ENCODE measurements around the gene RUNX1. TPM values are rescaled to one million over a fixed set of nuclear protein-coding genes. Genes with fewer than 3 reads are reported as not detected.

Gene RUNX1
- total RNA-seq, 2 donors from 2014 or later, result 112 to 136 TPM

DNA sequence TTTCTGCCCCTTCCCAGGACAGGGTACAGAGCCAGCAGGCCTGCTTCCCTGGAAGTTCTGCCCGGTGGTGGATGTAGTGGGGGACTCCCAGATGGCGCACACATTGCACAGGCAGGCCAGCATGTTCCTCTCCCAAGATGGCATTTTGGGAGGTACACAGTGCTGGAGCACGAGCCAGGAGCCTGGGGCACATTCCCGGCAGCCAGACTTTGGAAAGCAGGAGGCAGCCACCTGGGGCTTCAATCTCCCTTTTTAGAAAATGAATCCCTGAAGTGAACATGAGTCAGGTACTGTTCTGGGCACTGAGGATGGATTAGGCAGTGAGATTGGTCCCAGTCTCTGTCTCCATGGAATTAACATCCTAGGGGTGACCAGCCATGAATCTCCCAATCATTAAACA is 56.9 kb downstream of the RUNX1 start:
- no peak for ATAC-seq (replicated peaks)
- no peak overlapping the region for H3K4me3 Mint-ChIP-seq
- H3K4me1 Mint-ChIP-seq, result peaks cover 58% of the 10 kb centered on the region
- H3K27ac Mint-ChIP-seq, result no peak overlapping the region
- H3K36me3 Mint-ChIP-seq (ENCODE audit: low read depth), result peaks cover 10% of the 10 kb centered on the region
- no peaks in the 10 kb centered on the region for H3K27me3 Mint-ChIP-seq
- no peaks in the 10 kb centered on the region for H3K9me3 Mint-ChIP-seq

DNA sequence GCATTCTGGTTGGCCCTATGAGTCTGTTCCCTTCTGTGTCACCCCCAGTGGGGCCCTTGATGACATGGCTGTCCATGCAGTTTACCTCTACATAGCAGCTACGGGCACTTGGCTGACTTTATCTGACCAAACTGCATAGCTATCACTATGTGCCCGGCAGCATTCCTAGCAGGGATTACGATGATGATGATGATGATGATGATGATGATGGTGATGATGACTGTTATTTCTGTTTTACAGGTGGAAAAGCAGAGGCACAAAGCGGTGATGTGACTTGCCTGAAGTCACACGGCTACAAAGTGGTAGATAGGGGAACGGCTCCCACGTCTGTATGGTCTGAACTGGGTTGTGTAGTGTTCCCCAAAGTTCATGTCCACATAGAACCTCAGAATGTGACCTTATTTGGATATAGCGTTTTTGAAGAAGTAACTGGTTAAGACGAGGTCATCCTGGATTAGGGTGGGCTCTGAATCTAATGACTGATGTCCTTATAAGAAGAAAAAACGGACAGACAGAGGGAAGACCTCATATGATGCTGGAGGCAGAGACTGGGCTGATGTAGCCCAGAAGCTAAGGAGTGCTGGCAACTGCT is 57.6 kb downstream of the RUNX1 start:
- Mint-ChIP-seq H3K27me3 (no peaks in the 10 kb centered on the region), H3K4me3 (peak overlapping the region; percentile 81), H3K4me1 (peaks cover 56% of the 10 kb centered on the region), H3K9me3 (no peaks in the 10 kb centered on the region), H3K27ac (peak overlapping the region; percentile 93), H3K36me3 (ENCODE audit: low read depth) (peaks cover 12% of the 10 kb centered on the region)
- no peak for ATAC-seq (replicated peaks)

DNA sequence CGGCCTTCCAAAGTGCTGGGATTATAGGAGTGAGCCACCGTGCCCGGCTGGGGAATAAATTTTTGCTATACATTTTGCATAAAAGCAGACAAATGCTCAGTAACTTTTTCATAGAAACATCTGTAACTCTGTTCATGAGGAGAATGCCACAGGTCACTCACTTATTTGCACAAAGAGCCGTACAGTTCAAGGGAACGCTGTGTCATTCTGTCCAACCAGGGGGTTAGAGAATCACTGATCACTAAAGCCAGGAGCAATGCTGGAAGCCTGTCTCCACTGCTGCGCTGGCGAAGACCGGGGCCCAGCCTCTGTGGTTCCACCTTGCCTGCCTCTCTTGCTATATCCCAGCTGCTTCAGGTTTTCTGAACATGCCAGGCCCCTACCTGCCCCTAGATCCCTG is 58.3 kb downstream of the RUNX1 start:
- Mint-ChIP-seq H3K27ac (peak overlapping the region; percentile 93), H3K4me3 (peak overlapping the region; percentile 81), H3K27me3 (no peaks in the 10 kb centered on the region), H3K36me3 (ENCODE audit: low read depth) (peaks cover 12% of the 10 kb centered on the region), H3K4me1 (peaks cover 55% of the 10 kb centered on the region), H3K9me3 (no peaks in the 10 kb centered on the region)
- ATAC-seq (replicated peaks), result no peak

DNA sequence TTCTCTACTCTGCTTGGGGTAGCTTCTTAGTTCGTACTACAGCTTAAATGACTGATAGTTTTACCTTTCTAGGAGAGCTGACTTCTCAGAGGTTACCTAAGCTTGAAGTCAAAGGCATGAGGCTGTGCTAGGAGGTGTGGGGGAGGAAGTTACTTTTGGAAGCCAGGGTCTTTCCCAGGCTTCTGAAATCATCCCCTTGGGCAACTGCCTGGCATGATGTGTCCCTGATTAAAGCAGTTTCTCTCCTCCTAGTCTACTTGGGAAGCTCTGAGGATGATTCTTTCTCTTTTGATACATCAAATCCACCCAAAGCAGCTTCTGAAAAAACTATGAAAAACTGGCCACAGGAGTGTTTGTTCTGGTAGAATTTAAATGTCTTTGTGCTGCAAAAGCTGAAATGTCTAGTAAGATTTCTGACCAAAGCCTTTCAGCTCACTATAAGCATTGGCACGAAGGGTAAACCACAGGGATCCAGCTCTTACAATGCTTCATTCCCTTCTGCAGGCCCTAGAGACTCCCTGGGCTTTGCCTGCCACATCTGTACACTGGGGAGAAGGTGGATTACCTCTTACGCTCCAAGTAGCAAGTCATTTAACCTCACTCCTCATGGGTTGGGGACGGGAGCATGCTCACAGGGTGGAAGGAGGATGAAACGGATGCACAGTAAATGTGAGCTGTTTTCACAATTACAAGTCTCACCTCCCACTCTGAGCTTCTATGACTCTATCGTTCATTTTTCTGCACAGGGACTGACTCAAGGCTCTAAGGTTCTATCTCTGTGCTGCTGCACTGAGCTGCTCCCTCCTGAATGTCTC is 59.6 kb downstream of the RUNX1 start:
- Mint-ChIP-seq H3K9me3 (no peaks in the 10 kb centered on the region), H3K4me3 (peak overlapping the region; percentile 81), H3K27ac (peak overlapping the region; percentile 93), H3K27me3 (no peaks in the 10 kb centered on the region), H3K4me1 (peaks cover 58% of the 10 kb centered on the region), H3K36me3 (ENCODE audit: low read depth) (peaks cover 20% of the 10 kb centered on the region)
- ATAC-seq (replicated peaks), result peak; percentile 84

DNA sequence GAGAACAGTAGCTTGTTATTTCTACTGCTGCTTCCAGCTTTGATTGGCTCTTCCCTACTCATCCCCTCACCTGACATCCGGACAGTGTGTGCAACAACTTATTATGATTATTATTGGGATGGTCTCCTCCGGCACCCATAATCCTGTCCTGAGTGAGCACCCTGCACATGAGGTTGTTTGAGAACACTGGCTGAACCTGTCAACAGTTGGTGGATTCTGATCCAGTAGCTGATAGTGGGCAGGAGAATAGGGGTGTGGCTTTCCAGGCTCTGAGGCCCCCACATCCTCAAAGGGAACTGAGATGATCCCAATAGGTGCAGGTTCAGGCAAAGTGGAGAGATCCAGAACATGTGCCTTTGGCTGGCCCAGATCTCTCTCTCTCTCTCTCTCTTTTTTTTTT is 60.5 kb downstream of the RUNX1 start:
- peak overlapping the region; percentile 81 for H3K4me3 Mint-ChIP-seq
- peaks cover 28% of the 10 kb centered on the region for H3K36me3 Mint-ChIP-seq (ENCODE audit: low read depth)
- H3K27ac Mint-ChIP-seq, result peak overlapping the region; percentile 93

DNA sequence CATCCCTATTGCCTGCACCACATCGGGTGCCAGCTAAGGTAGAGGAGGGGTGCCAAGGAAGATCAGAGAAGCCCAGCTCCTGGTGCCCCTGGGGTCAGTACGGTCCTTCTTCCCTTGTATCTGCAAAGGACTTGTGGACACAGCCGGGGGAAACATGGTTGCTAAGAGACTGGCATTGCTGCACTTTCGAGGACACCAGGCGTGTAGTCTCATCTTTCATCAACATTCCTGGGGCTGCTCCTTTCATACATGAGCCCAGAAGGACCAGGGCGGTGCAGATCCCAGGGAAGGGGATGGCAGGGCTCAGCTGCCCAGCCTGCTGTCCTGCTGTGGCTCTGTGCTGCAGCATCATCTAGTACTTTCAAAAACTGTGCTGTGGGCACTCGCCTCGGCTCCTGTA is 61.0 kb downstream of the RUNX1 start:
- H3K27ac Mint-ChIP-seq, result peak overlapping the region; percentile 93
- H3K4me1 Mint-ChIP-seq, result peaks cover 72% of the 10 kb centered on the region
- no peaks in the 10 kb centered on the region for H3K27me3 Mint-ChIP-seq
- no peak for ATAC-seq (replicated peaks)
- peaks cover 33% of the 10 kb centered on the region for H3K36me3 Mint-ChIP-seq (ENCODE audit: low read depth)
- H3K9me3 Mint-ChIP-seq, result no peaks in the 10 kb centered on the region
- peak overlapping the region; percentile 81 for H3K4me3 Mint-ChIP-seq

More for the DNA sequence above, 60.5 kb downstream of the RUNX1 start:
- Mint-ChIP-seq H3K27me3 (no peaks in the 10 kb centered on the region), H3K9me3 (no peaks in the 10 kb centered on the region), H3K4me1 (peaks cover 67% of the 10 kb centered on the region)
- no peak for ATAC-seq (replicated peaks)

DNA sequence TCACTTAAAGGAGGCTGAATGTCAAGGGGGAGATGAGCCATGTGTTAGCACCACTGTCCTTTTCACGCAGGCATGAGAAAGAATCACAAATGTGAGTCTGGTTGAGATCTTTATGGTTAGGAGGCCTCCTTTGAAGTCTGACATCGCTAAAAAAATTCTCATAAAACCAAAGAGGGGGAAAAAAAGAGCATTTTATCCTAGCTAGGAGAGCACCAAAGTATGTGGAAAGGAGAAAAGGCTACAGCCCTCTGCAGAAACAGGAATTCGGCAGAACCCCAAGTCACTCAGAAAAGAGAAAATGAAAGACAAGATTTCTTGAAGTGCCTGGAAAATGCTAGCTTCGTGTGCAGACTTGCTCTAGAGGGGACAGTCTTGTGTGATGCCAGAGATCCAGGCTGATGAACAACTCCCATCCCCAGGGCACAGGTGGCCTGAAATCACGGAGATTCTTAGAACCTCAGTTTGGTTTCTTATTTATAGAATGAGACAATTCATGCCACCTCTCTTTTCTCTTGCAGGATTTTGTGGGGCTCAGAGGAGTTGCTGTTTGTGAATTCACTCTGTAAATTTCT is 61.5 kb downstream of the RUNX1 start:
- ATAC-seq (replicated peaks), result no peak

DNA sequence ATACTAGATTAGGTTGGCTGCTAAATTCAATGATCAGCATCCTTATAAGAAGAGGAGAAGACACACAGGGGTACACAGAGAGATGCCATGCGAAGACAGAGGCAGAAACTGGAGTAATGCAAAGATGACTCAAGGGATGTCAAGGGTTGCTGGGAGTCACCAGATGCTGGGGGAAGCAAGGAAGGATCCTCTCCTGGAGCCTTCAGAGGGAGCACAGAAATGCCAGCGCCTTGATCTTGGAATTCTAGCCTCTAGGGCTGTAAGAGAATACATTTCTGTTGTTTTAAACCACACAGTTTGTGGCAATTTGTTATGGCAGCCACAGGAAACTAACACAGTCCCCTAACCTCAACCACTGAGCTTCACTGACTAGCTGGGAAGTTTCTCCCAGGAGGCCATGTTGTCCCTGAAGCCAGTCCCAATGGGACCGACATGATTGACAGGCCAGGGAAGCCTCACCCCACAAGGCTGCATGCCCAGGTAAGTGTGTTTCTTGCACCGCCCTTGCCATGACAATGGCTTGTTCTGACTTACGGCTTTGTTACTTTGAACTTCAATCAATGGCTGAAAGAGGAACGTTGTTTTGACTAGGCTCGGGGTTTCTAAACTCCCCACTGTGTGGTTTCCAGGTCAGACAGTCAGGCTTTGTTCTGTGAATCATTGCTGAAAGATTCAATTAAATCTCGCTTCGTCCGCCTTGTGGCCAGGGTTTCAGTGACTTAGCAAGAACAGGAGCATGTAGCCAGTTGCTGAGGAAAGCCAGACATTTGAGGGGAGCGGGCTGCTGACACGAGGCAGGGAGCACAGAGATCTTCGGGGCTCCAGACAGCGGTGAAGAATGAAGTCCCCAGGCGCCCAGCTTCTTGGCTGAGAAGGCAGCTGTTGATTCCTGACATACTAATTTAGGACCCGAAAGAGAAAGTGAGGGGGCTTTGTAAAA is 62.3 kb downstream of the RUNX1 start:
- Mint-ChIP-seq H3K36me3 (ENCODE audit: low read depth) (peaks cover 42% of the 10 kb centered on the region), H3K9me3 (no peaks in the 10 kb centered on the region), H3K27me3 (no peaks in the 10 kb centered on the region), H3K4me3 (peak overlapping the region; percentile 81), H3K27ac (peak overlapping the region; percentile 93), H3K4me1 (peaks cover 82% of the 10 kb centered on the region)
- peak; percentile 61 for ATAC-seq (replicated peaks)

More for the DNA sequence above, 61.5 kb downstream of the RUNX1 start:
- no peaks in the 10 kb centered on the region for H3K9me3 Mint-ChIP-seq
- peak overlapping the region; percentile 93 for H3K27ac Mint-ChIP-seq
- peaks cover 38% of the 10 kb centered on the region for H3K36me3 Mint-ChIP-seq (ENCODE audit: low read depth)
- no peaks in the 10 kb centered on the region for H3K27me3 Mint-ChIP-seq
- H3K4me1 Mint-ChIP-seq, result peaks cover 77% of the 10 kb centered on the region
- H3K4me3 Mint-ChIP-seq, result peak overlapping the region; percentile 81

DNA sequence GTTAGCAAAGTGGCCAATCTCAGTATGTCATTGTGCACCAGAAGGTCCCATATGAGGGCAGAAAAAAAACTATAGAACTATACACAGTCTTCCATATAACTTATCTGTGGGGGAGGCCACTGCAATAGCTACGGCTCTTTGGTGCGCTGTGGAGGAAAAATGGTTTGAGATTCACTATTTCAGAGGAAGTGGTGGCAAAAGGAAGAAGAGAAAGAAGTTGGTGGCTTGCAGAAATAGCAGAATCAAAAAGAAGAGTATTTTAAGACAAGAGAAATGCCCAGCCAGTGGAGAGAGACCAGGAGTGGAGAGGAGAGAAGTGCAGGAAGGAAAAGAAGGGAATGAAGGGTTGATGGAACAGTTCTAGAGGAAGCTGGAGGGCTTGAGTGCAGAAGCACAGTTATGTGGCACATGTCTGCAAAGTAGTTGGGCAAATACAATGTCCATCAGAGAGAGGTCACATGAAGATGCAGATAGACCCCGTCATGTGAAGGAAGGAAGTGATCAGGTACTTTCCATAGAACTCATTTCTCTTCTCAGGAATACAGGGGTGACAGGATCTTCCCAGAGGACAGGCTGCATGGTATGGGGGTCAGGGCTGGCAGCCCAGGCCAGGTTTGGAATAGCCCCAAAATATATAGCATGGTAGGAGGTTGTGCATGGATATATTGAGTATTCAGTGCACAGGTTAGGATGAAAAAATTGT is 64.6 kb downstream of the RUNX1 start:
- ATAC-seq (replicated peaks), result no peak
- peak overlapping the region; percentile 89 for H3K27ac Mint-ChIP-seq

DNA sequence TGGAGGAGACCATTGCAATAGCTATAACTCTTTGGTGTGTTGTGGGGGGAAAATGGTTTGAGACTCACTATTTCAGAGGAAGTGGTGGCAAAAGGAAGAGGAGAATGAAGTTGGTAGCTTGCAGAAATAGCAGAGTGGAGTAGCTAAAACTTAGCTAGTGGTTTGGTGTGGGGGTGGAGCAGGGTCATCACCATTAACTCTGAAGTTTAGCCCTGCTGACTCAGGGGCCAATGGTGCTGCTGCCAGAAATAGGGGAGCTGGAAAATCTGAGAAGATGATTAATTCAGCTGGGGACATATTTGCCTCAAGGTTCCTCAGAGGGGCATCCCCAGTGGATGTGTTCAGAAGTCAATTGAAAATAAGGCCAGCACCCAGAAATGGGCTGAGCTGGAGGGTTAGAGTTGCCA is 65.4 kb downstream of the RUNX1 start:
- Mint-ChIP-seq H3K4me1 (peaks cover 80% of the 10 kb centered on the region), H3K36me3 (ENCODE audit: low read depth) (peaks cover 37% of the 10 kb centered on the region), H3K27ac (peak overlapping the region; percentile 89), H3K9me3 (no peaks in the 10 kb centered on the region), H3K27me3 (no peaks in the 10 kb centered on the region), H3K4me3 (peak overlapping the region; percentile 71)
- ATAC-seq (replicated peaks), result peak; percentile 66

More for the DNA sequence above, 64.6 kb downstream of the RUNX1 start:
- Mint-ChIP-seq H3K4me1 (peaks cover 78% of the 10 kb centered on the region), H3K36me3 (ENCODE audit: low read depth) (peaks cover 37% of the 10 kb centered on the region), H3K9me3 (no peaks in the 10 kb centered on the region), H3K4me3 (peak overlapping the region; percentile 71), H3K27me3 (no peaks in the 10 kb centered on the region)

DNA sequence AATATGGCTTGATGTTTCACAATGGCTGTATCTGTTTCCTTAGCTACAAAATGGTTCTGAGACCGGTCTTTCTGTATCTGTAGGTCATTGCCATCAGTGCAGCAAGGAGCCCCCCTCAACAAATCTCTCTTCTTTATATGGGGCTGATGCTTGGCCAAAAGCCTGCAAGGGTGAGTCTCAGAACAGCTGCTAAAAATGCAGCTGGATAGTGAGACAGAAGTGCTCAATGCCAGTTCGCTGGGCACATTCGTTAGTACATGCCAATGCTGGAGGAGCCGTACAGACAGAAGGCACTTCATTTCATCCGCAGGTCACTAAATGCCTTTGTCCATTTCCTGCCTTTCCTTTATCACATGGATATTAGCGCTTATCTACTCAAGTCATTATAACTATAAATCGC is 67.3 kb downstream of the RUNX1 start:
- peak overlapping the region; percentile 71 for H3K4me3 Mint-ChIP-seq
- H3K4me1 Mint-ChIP-seq, result peaks cover 66% of the 10 kb centered on the region
- no peaks in the 10 kb centered on the region for H3K9me3 Mint-ChIP-seq
- ATAC-seq (replicated peaks), result no peak
- H3K27me3 Mint-ChIP-seq, result no peaks in the 10 kb centered on the region
- peaks cover 31% of the 10 kb centered on the region for H3K36me3 Mint-ChIP-seq (ENCODE audit: low read depth)
- H3K27ac Mint-ChIP-seq, result peak overlapping the region; percentile 89

DNA sequence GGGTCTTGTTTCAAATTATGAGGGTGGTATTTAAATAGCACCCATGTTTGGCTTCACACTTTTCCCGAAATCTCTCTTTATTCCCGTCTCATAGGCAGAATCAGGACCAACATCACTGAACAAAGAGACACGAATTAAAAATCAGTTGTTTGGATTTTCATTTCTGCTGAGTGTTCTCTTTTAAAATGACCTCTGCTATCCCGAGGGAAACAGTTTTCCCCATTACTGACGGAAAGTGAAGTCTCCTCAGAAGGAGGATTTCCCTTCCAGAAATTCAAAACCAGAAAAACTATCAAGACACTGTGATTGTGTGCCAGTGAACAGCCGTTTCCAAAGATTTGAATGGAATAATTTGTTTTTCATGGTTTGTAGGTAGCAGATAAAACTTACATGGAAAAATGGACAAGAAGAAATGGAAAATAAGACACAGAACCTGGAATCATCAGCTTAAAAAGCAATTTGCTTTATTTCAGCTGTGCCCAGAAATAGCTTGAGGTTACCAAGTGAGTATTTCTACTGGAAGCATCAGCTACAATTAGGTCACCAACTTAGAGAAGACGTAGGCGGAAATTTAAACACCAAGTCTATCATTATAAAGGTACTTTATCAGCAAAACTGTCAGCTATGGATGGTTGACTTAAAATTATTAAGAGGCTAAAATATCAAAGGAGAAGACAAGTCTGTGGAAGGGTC is 68.5 kb downstream of the RUNX1 start:
- peak overlapping the region; percentile 65 for H3K4me3 Mint-ChIP-seq
- peaks cover 34% of the 10 kb centered on the region for H3K36me3 Mint-ChIP-seq (ENCODE audit: low read depth)
- peaks cover 62% of the 10 kb centered on the region for H3K4me1 Mint-ChIP-seq
- ATAC-seq (replicated peaks), result no peak
- H3K27ac Mint-ChIP-seq, result peak overlapping the region; percentile 81
- H3K27me3 Mint-ChIP-seq, result no peaks in the 10 kb centered on the region
- no peaks in the 10 kb centered on the region for H3K9me3 Mint-ChIP-seq

DNA sequence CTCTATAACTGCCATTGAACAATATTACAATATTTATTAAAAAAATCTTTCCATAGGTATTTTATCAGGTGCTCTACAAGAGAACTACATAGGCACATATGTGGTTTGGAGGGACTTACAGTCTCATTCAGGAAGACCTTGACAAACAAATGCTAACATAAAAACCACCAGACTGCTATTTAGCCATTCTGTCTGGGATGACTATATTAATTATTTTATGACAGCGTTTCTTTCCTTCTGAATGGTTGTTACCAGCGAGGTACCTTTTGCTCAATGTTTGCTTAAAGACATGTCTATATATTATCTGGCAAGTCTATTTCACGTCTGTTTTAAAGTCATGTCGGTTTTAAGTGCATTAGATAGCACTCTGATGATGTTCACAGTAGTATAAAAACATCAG is 69.7 kb downstream of the RUNX1 start:
- Mint-ChIP-seq H3K36me3 (ENCODE audit: low read depth) (peaks cover 28% of the 10 kb centered on the region), H3K4me1 (peaks cover 61% of the 10 kb centered on the region), H3K27ac (peak overlapping the region; percentile 81), H3K27me3 (no peaks in the 10 kb centered on the region), H3K4me3 (peak overlapping the region; percentile 65), H3K9me3 (no peaks in the 10 kb centered on the region)
- peak; percentile 11 for ATAC-seq (replicated peaks)
